Aorta (tissue), 5 donors: ENCODE measurements around the gene ZNF771. TPM values are rescaled to one million over a fixed set of nuclear protein-coding genes. Genes with fewer than 3 reads are reported as not detected.

Source experiments
- ATAC-seq: fragments of 200-7000 bp; cut with Tn5 transposase; one replicate; pipeline ENCODE4 v1.9.1; 2022; ENCODE audit warnings: moderate library complexity; ENCODE audit not compliant: low FRiP score
- DNase-seq, 2 donors: peaks; one replicate each; pipeline ENCODE4 v3.0.0-alpha.2; 2020
- H3K27ac ChIP-seq, 2 donors: one replicate each; pipeline ENCODE4 v1.5.1; 2013; ENCODE audit warnings: low read length in 2 of 2, mild to moderate bottlenecking in 2 of 2, moderate library complexity in 2 of 2, control low read depth in 1 of 2, inconsistent platforms in 1 of 2, low read depth in 1 of 2
- H3K27me3 ChIP-seq, 2 donors: one replicate each; pipeline ENCODE4 v1.6.1; 2013; ENCODE audit warnings: control low read depth in 1 of 2, low read length in 1 of 2, mild to moderate bottlenecking in 1 of 2, moderate library complexity in 1 of 2; ENCODE audit not compliant: insufficient read depth in 2 of 2, control insufficient read depth in 1 of 2
- H3K36me3 ChIP-seq, 2 donors: one replicate each; pipeline ENCODE4 v1.6.1; 2013; ENCODE audit warnings: control low read depth in 1 of 2, low read length in 1 of 2, mild to moderate bottlenecking in 1 of 2; ENCODE audit not compliant: insufficient read depth in 2 of 2, control insufficient read depth in 1 of 2
- H3K4me1 ChIP-seq, 2 donors: one replicate each; pipeline ENCODE4 v1.6.1; 2013; ENCODE audit warnings: low read length in 2 of 2, control low read depth in 1 of 2, mild to moderate bottlenecking in 1 of 2, moderate library complexity in 1 of 2; ENCODE audit not compliant: insufficient read depth in 2 of 2, control insufficient read depth in 1 of 2
- H3K4me3 ChIP-seq, 2 donors: one replicate each; pipeline ENCODE4 v1.5.1; 2013; ENCODE audit warnings: low read length in 2 of 2, control low read depth in 1 of 2, mild to moderate bottlenecking in 1 of 2
- H3K9me3 ChIP-seq: one replicate; pipeline ENCODE4 v1.6.1; 2013; ENCODE audit warnings: mild to moderate bottlenecking, low read length; ENCODE audit not compliant: control insufficient read depth
- WGBS, 2 donors: extraction: QIAGEN DNeasy Blood & Tissue Kit; methylation state at CpG; one replicate each; pipeline ENCODE4 v1.1.7; 2013; 5-methylcytosine and 5-hydroxymethylcytosine counted together
- intact Hi-C, 2 donors: fragments of 100-400 bp; cut with DNase I; formaldehyde crosslinking; loops; one replicate each; pipeline versions ENCODE4 v1.14.2 to v1.15.0; 2022
- polyA plus RNA-seq, 2 donors: library from polyadenylated mRNA; stranded (reverse); fragments of 200-250 nt; gene quantifications; one replicate each; pipeline ENCODE4 v1.2.3, GENCODE V29; 2013
- total RNA-seq, 2 donors: library from RNA; stranded (reverse); fragmentation: NEBNext Ultra II Directional; extraction: Animal tissue kit (Norgen Biotek cat#: 25700); gene quantifications; one replicate each; pipeline ENCODE4 v1.2.1, GENCODE V29; 2021
- donor health status: healthy with polysubstance abuse.
- donor health status: Bipolar disorder and iron deficiency.
- donor health status: DM: no; HTN: no; CAD: no.
- donor health status: DM: no; HTN: no; CAD: no.
- donor health status: DM: yes; HTN: yes; CAD: no.

Gene ZNF771
- total and polyA plus RNA-seq, 4 donors: 6.3 to 20.5 (median 9.4) TPM

GRCh38 chr16:30378236-30379157 lies 28.9 kb upstream of the ZNF771 start:
- peak; percentile 99 to 100 for DNase-seq
- Histone ChIP-seq H3K36me3 (no peaks in the 10 kb centered on the region), H3K27me3 (no peaks in the 10 kb centered on the region), H3K9me3 (no peaks in the 10 kb centered on the region), H3K4me3 (peak overlapping the region; percentile 35 to 82), H3K4me1 (no peaks in the 10 kb centered on the region), H3K27ac (peak overlapping the region; percentile 10 to 39)
- intact Hi-C loops: loop anchor here in 1 of 2 donors (5.0 to 10.0 kb wide), 2 partner anchors 276 to 571 kb away; partner anchors contain the start of genes FBRS, MAZ and PRR14
- ATAC-seq: peak; percentile 99
- 1% methylated on average over 56 to 67 of the region's 67 CpGs for WGBS, 2 donors

DNA sequence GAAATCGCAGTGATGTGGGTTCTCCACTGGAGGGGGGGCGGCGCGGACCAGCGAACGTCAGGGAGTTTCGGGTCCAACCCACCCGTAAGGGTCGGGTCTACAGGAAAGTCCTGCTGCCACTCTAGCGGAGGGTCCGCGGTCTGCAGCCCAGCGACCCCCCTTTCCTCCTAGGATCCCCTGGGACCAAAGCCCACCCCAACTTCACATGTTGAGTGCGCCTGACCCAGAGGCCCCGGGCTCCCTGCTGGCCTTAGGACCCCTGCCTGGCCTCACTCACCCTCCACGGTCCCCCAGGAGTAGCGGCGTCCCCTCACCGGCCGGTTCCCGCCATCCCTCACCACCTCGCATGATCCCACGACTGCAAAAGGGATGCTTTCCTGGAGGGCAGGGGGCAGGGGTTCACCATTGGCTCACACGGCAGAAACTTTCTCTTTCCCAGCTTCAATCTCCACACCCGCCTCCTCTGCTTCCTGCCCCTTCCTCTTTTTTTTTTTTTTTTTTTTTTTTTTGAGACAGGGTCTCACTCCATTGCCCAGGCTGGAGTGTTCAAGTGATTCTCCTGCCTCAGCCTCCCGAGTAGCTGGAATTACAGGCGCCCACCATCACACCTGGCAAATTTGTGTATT lies 28.1 kb upstream of the ZNF771 start:
- H3K4me3 ChIP-seq: peak overlapping the region; percentile 4 to 35
- no peak for ATAC-seq
- no peaks in the 10 kb centered on the region for H3K36me3 ChIP-seq
- no peaks in the 10 kb centered on the region for H3K9me3 ChIP-seq
- H3K27ac ChIP-seq: peak overlapping the region in 1 of 2 donors; percentile 34
- 21 to 27% methylated on average over 26 to 27 of the region's 27 CpGs for WGBS, 2 donors
- no peaks in the 10 kb centered on the region for H3K4me1 ChIP-seq
- no peaks in the 10 kb centered on the region for H3K27me3 ChIP-seq
- no peak for DNase-seq
- intact Hi-C loops: loop anchor here in 1 of 2 donors (5.0 to 10.0 kb wide), 2 partner anchors 276 to 572 kb away; partner anchors contain the start of genes FBRS, MAZ and PRR14

DNA sequence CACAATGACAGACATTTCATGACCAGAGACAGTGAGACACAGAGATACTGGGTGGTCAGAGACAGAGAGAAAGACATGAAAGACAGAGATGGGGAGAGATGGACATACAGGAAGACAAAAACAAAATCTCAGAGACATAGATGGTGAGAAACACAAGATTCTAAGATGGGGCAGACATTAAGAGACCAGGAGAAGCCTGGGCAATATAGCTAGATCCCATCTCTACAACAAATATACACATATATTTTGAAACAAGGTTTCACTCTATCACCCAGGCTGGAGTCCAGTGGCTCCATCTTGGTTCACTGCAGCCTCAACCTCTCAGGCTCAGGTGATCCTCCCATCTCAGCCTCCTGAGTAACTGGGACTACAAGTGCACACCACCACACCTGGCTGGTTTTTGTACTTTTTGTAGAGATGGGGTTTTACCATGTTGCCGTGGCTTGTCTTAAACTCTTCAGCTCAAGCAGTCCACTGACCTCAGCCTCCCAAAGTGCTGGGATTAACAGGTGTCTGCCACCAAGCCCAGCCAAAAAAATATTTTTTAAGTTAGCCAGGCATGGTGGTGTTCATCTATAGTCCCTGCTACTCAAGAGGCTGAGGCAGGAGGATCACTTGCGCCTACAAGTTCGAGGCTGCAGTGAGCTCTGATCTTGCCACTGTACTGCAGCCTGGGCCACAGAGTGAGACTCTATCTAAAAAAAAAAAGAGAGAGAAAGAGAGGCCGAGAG lies 27.2 kb upstream of the ZNF771 start:
- no peak for DNase-seq
- no peaks in the 10 kb centered on the region for H3K36me3 ChIP-seq
- no peak overlapping the region for H3K27ac ChIP-seq
- intact Hi-C loops: no loop called here
- no peak overlapping the region for H3K4me3 ChIP-seq
- no peaks in the 10 kb centered on the region for H3K9me3 ChIP-seq
- H3K27me3 ChIP-seq: no peaks in the 10 kb centered on the region
- WGBS, 2 donors: 88 to 89% methylated on average over 4 of the region's 4 CpGs
- no peak for ATAC-seq
- no peaks in the 10 kb centered on the region for H3K4me1 ChIP-seq

DNA sequence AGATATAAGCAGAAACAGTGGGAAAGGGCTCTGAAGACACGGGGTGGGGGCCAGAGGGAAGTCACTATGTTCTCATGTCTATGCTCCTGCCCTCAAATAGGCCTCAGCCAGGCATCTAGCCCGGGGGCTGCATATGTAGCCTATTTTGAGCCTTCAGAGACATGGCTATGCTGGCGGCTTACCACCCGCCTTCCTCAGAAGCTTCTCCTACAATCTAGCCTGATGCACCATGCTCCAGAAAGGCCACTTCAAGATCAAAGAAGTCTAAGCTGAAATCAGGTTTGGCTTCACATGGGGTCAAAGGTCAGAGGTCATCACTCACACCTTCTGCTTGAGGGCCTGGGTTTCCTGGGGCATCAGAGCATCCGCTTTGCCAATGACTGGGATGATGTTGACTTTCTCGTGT lies 26.6 kb upstream of the ZNF771 start:
- H3K9me3 ChIP-seq: no peaks in the 10 kb centered on the region
- no peaks in the 10 kb centered on the region for H3K36me3 ChIP-seq
- H3K27me3 ChIP-seq: no peaks in the 10 kb centered on the region
- no peaks in the 10 kb centered on the region for H3K4me1 ChIP-seq
- 73 to 78% methylated on average over 6 of the region's 6 CpGs for WGBS, 2 donors
- no peak overlapping the region for H3K27ac ChIP-seq
- DNase-seq: no peak
- no peak for ATAC-seq
- intact Hi-C loops: no loop called here
- H3K4me3 ChIP-seq: no peak overlapping the region

DNA sequence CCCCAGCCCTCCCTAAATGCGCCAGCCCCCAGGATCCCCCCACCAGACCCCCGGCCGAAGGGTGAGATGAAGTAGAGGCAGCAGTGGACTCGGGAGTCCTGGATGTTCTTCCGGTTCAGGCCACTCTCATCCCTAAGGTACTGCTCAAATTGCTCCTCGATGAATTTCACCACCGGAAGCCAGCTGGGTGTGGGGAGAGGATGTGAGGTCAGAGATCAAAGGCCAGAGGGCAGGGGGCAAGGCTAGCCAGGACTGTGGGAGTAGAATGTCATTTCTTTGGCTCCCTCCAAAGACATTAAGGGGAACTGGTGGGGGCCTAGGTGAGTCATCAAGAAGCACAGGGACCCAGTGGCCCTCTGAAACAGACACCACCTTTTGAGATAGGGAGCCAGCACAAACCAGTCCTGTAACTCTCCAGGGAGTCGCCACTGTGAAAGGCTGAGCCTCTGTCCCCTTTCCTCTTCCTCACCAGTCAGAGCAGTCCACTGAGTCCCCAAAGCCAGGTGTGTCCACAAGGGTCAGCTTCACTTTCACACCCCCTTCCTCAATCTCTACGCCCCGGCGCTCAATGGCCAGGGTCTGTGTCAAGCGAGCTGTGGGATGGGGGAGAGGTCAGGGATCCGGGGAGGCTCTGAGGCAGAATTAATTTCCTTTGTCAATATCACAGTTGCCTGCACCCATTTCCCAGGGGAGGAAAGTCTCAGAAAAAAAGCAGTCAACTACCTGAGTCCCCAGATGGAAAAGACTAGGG lies 25.9 kb upstream of the ZNF771 start:
- ATAC-seq (no peak), DNase-seq (no peak)
- Histone ChIP-seq H3K4me1 (no peaks in the 10 kb centered on the region), H3K36me3 (no peaks in the 10 kb centered on the region), H3K9me3 (no peaks in the 10 kb centered on the region), H3K27me3 (no peaks in the 10 kb centered on the region), H3K27ac (no peak overlapping the region), H3K4me3 (no peak overlapping the region)
- WGBS, 2 donors: 72 to 78% methylated on average over 13 of the region's 13 CpGs
- intact Hi-C loops: no loop called here

DNA sequence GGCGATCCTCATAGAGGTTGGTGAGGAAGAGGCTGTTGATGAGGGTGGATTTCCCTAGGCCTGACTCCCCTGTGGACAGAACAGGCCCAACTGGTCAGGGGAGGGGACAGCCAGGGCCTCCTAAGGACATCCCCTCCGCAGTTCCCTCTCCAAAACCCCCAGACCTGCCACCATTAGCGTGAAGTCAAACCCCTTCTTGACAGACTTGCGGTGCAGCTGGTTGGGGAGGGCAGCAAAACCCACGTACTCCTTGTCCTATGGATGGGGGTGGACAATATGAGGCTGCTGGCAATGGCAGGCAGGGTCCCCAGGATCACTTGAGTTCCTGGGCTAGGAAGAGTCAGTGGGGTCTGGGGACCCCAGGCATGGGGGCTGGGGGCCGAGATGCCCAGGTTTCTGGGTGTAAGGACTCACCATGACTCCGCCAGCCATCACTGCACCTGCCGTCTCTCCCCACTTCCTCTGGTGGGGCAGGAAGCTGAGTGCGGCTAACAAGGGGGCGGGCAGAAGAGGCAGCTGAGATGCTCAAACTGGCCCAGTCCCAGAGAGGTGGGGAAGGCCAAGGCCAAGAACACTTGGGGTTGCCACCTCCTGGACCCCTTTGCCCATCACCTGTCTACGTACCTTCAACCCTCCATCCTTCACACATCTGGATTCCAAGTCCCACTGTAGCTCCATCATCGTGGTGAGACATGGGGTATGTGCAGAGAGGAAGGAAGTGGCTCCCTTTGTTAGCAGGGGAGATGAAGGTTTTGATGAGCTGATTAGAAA lies 25.1 kb upstream of the ZNF771 start, which contains the start of gene SEPTIN1:
SEPTIN1 (minus strand) TSS at position 451 of the 771 bp plus-strand sequence; CDS start at position 432, 19 bp downstream.
- 70 to 72% methylated on average over 12 of the region's 12 CpGs for WGBS, 2 donors
- ATAC-seq (no peak), DNase-seq (no peak)
- no peak within 1 kb of the TSS for H3K4me3 ChIP-seq
- intact Hi-C loops: no loop called here
- H3K4me1 ChIP-seq: no peaks in the 10 kb centered on the region
- H3K36me3 ChIP-seq: no peaks in the 10 kb centered on the region
- no peaks in the 10 kb centered on the region for H3K27me3 ChIP-seq
- no peak within 1 kb of the TSS for H3K27ac ChIP-seq
- no peaks in the 10 kb centered on the region for H3K9me3 ChIP-seq

GRCh38 chr16:30383521-30383920 lies 23.9 kb upstream of the ZNF771 start:
- no peak overlapping the region for H3K4me3 ChIP-seq
- ATAC-seq (no peak), DNase-seq (no peak)
- no peaks in the 10 kb centered on the region for H3K36me3 ChIP-seq
- intact Hi-C loops: no loop called here
- no peaks in the 10 kb centered on the region for H3K27me3 ChIP-seq
- no peak overlapping the region for H3K27ac ChIP-seq
- no peaks in the 10 kb centered on the region for H3K9me3 ChIP-seq
- no peaks in the 10 kb centered on the region for H3K4me1 ChIP-seq
- WGBS, 2 donors: 20 to 30% methylated on average over 2 of the region's 2 CpGs
